H9 (cell line): ENCODE measurements around the gene CIDEC. TPM values are rescaled to one million over a fixed set of nuclear protein-coding genes. Genes with fewer than 3 reads are reported as not detected.
"Not testable (repeated sequence)": the region's sequence is repeated elsewhere in the genome, so short reads cannot be mapped to it uniquely, and the experiment has no call there.

Source experiments
- DNase-seq: peaks from one replicate; pipeline ENCODE4 v3.0.0-alpha.2; 2017
- H2AFZ ChIP-seq: one replicate; pipeline ENCODE4 v1.6.1; 2013; ENCODE audit warnings: mild to moderate bottlenecking, low read length, control low read depth, moderate library complexity
- H2AK5ac ChIP-seq: 2 replicates; pipeline ENCODE4 v1.6.1; 2013; ENCODE audit warnings: low read length, control low read depth, mixed read lengths; ENCODE audit not compliant: insufficient read length
- H2BK120ac ChIP-seq: one replicate; pipeline ENCODE4 v1.6.1; 2013; ENCODE audit warnings: low read depth, mild to moderate bottlenecking, low read length, control low read depth, inconsistent platforms; ENCODE audit not compliant: poor library complexity, severe bottlenecking
- H2BK12ac ChIP-seq: 2 replicates; pipeline ENCODE4 v1.6.1; 2013; ENCODE audit warnings: low read length, control low read depth, mixed read lengths, low read depth; ENCODE audit not compliant: insufficient read length
- H2BK15ac ChIP-seq: 2 replicates; pipeline ENCODE4 v1.6.1; 2013; ENCODE audit warnings: low read depth, low read length, control low read depth
- H2BK20ac ChIP-seq: one replicate; pipeline ENCODE4 v1.6.1; 2013; ENCODE audit warnings: low read depth, mild to moderate bottlenecking, low read length, control low read depth, inconsistent platforms; ENCODE audit not compliant: poor library complexity, severe bottlenecking
- H2BK5ac ChIP-seq: 2 replicates; pipeline ENCODE4 v1.6.1; 2013; ENCODE audit warnings: low read length, control low read depth, mixed read lengths; ENCODE audit not compliant: insufficient read length
- H3K14ac ChIP-seq: 2 replicates; pipeline ENCODE4 v1.6.1; 2013; ENCODE audit warnings: low read length, control low read depth; ENCODE audit not compliant: insufficient read depth
- H3K18ac ChIP-seq: 2 replicates; pipeline ENCODE4 v1.6.1; 2013; ENCODE audit warnings: low read depth, mild to moderate bottlenecking, mixed read lengths, low read length, control low read depth; ENCODE audit not compliant: insufficient read length
- H3K23ac ChIP-seq: 2 replicates; pipeline ENCODE4 v1.6.1; 2013; ENCODE audit warnings: low read length, control low read depth, mixed read lengths, low read depth; ENCODE audit not compliant: insufficient read length
- H3K23me2 ChIP-seq: 2 replicates; pipeline ENCODE4 v1.6.1; 2013; ENCODE audit warnings: low read depth, mild to moderate bottlenecking, mixed read lengths, low read length, control low read depth; ENCODE audit not compliant: insufficient read length, poor library complexity, severe bottlenecking
- H3K27ac ChIP-seq: 2 replicates; pipeline ENCODE4 v1.5.1; 2013; ENCODE audit warnings: low read length, control low read depth, mixed read lengths, low read depth; ENCODE audit not compliant: insufficient read length
- H3K27me3 ChIP-seq: 2 replicates; pipeline ENCODE4 v1.6.1; 2013; ENCODE audit warnings: low read length, control low read depth, inconsistent platforms; ENCODE audit not compliant: insufficient read depth
- H3K4ac ChIP-seq: 2 replicates; pipeline ENCODE4 v1.6.1; 2013; ENCODE audit warnings: low read depth, mild to moderate bottlenecking, control low read depth, inconsistent platforms, low read length, moderate library complexity
- H3K4me1 ChIP-seq: 2 replicates; pipeline ENCODE4 v1.6.1; 2013; ENCODE audit warnings: low read length, control low read depth, inconsistent platforms; ENCODE audit not compliant: insufficient read depth
- H3K4me2 ChIP-seq: 2 replicates; pipeline ENCODE4 v1.6.1; 2013; ENCODE audit warnings: low read length, control low read depth, mixed read lengths; ENCODE audit not compliant: insufficient read length, insufficient read depth
- H3K56ac ChIP-seq: 2 replicates; pipeline ENCODE4 v1.6.1; 2013; ENCODE audit warnings: low read depth, mild to moderate bottlenecking, mixed read lengths, low read length, control low read depth; ENCODE audit not compliant: insufficient read length
- H3K79me1 ChIP-seq: 2 replicates; pipeline ENCODE4 v1.6.1; 2013; ENCODE audit warnings: low read depth, mild to moderate bottlenecking, moderate library complexity, low read length, control low read depth, inconsistent platforms; ENCODE audit not compliant: insufficient read depth, poor library complexity, severe bottlenecking
- H3K79me2 ChIP-seq: 2 replicates; pipeline ENCODE4 v1.6.1; 2013; ENCODE audit warnings: low read length, control low read depth, inconsistent platforms; ENCODE audit not compliant: insufficient read depth
- H3K9ac ChIP-seq: 2 replicates; pipeline ENCODE4 v1.6.1; 2013; ENCODE audit warnings: low read length, control low read depth, mixed read lengths; ENCODE audit not compliant: insufficient read length; ENCODE audit errors: extremely low read depth
- H3K9me3 ChIP-seq: one replicate; pipeline ENCODE4 v1.6.1; 2013; ENCODE audit warnings: low read depth, low read length, inconsistent platforms; ENCODE audit not compliant: control insufficient read depth
- H3T11ph ChIP-seq: one replicate; pipeline ENCODE4 v1.6.1; 2013; ENCODE audit warnings: mild to moderate bottlenecking, low read length, control low read depth, inconsistent platforms
- H4K20me1 ChIP-seq: one replicate; pipeline ENCODE4 v1.6.1; 2013; ENCODE audit not compliant: control insufficient read depth, insufficient read length, insufficient read depth
- H4K5ac ChIP-seq: 2 replicates; pipeline ENCODE4 v1.6.1; 2013; ENCODE audit warnings: low read depth, mild to moderate bottlenecking, mixed read lengths, low read length, control low read depth; ENCODE audit not compliant: insufficient read length
- H4K8ac ChIP-seq: replicated peaks from 2 replicates; pipeline ENCODE4 v1.6.1; 2013; ENCODE audit warnings: low read length, control low read depth, mixed read lengths, low read depth; ENCODE audit not compliant: insufficient read length
- H4K91ac ChIP-seq: 2 replicates; pipeline ENCODE4 v1.6.1; 2013; ENCODE audit warnings: low read depth, mild to moderate bottlenecking, moderate library complexity, mixed read lengths, low read length, control low read depth; ENCODE audit not compliant: insufficient read length
- H3K27ac Mint-ChIP-seq, 3 experiments: 2 replicates in 2 of 3; 3 replicates in 1 of 3; pipeline ENCODE4 v1.8.0; 2020 to 2021; ENCODE audit warnings: mixed read lengths in 3 of 3, mild to moderate bottlenecking in 1 of 3, moderate library complexity in 1 of 3
- H3K27me3 Mint-ChIP-seq: 2 replicates; pipeline ENCODE4 v1.8.0; 2021; ENCODE audit warnings: low read depth, mild to moderate bottlenecking, moderate library complexity, mixed read lengths
- H3K36me3 Mint-ChIP-seq, 3 experiments: 2 replicates in 2 of 3; 3 replicates in 1 of 3; pipeline ENCODE4 v1.8.0; 2020 to 2021; ENCODE audit warnings: low read depth in 3 of 3, mixed read lengths in 3 of 3; ENCODE audit not compliant: insufficient read depth in 1 of 3
- H3K4me1 Mint-ChIP-seq, 2 experiments: 2 replicates each; pipeline ENCODE4 v1.8.0; 2020; ENCODE audit warnings: mixed read lengths in 2 of 2
- H3K4me3 Mint-ChIP-seq, 2 experiments: 2 replicates in 1 of 2; 3 replicates in 1 of 2; pipeline ENCODE4 v1.8.0; 2020 to 2021; ENCODE audit warnings: mild to moderate bottlenecking in 2 of 2, mixed read lengths in 2 of 2, moderate library complexity in 1 of 2
- H3K9me3 Mint-ChIP-seq, 2 experiments: 2 replicates in 1 of 2; 3 replicates in 1 of 2; pipeline ENCODE4 v1.8.0; 2020; ENCODE audit warnings: mild to moderate bottlenecking in 2 of 2, mixed read lengths in 2 of 2, moderate library complexity in 1 of 2
- CTCF ChIP-seq: fragments of 200-600 bp; sonication (generic); conservative IDR thresholded peaks from 3 replicates; pipeline ENCODE4 v1.8.0; 2021; ENCODE audit warnings: antibody characterized with exemption, mild to moderate bottlenecking
- WGBS: extraction: QIAGEN DNeasy Blood & Tissue Kit; methylation state at CpG from one replicate; pipeline ENCODE4 v1.1.7; 2013; ENCODE audit warnings: missing lambda C conversion rate, low lambda C conversion rate, mixed read lengths; ENCODE audit not compliant: insufficient read length; ENCODE audit errors: extremely low coverage; 5-methylcytosine and 5-hydroxymethylcytosine counted together
- total RNA-seq: library from RNA; stranded (reverse); gene quantifications from 2 replicates; pipeline ENCODE4 v1.2.1, GENCODE V29; 2021

Gene CIDEC
- total RNA-seq, 1 experiment from 2014 or later: not detected

GRCh38 chr3:9897408-9898372 is 17.6 kb upstream of the CIDEC start:
- Mint-ChIP-seq H3K4me1 (peaks cover 7 to 20% of the 10 kb centered on the region in 2 experiments), H3K36me3 (peaks cover 9 to 19% (median 19%) of the 10 kb centered on the region in 3 experiments; a peak in 6 of 7 replicates), H3K27ac (0 out of 7 replicates have a peak overlapping the region, but pooled peaks of 1 of the 3 experiments have one; percentile 12), H3K27me3 (no peaks in the 10 kb centered on the region), H3K9me3 (no peaks in the 10 kb centered on the region), H3K4me3 (no peak overlapping the region)
- Histone ChIP-seq H2BK120ac (no peak overlapping the region), H3K4me2 (no peak overlapping the region), H4K8ac (no peak overlapping the region), H2BK20ac (no peak overlapping the region), H2BK15ac (no peak overlapping the region), H3K9ac (no peak overlapping the region), H3K4ac (no peak overlapping the region), H3K23ac (no peak overlapping the region), H3K27ac (no peak overlapping the region), H3T11ph (no peak overlapping the region), H4K20me1 (no peaks in the 10 kb centered on the region), H3K18ac (no peak overlapping the region), H4K91ac (no peak overlapping the region), H3K4me1 (no peaks in the 10 kb centered on the region), H3K14ac (no peak overlapping the region), H2BK12ac (no peak overlapping the region), H2BK5ac (no peak overlapping the region), H3K79me2 (no peaks in the 10 kb centered on the region), H3K9me3 (no peaks in the 10 kb centered on the region), H2AK5ac (no peak overlapping the region), H4K5ac (no peak overlapping the region), H3K23me2 (no peaks in the 10 kb centered on the region), H3K27me3 (no peaks in the 10 kb centered on the region), H3K79me1 (peaks cover 1% of the 10 kb centered on the region), H3K56ac (no peak overlapping the region), H2AFZ (no peak overlapping the region)
- no peak for DNase-seq
- no CpG with 5 or more reads among the region's 4 CpGs for WGBS
- TF ChIP-seq CTCF: no peak

GRCh38 chr3:9896755-9897407 is 16.8 kb upstream of the CIDEC start:
- H3K9ac ChIP-seq, H3K23ac ChIP-seq, H3K9me3 Mint-ChIP-seq, H3K18ac ChIP-seq, H3K79me2 ChIP-seq, H3K27me3 ChIP-seq, H4K8ac ChIP-seq, H3K4me3 Mint-ChIP-seq, DNase-seq, H3K27ac ChIP-seq, H3K27me3 Mint-ChIP-seq, H2BK15ac ChIP-seq, H2BK5ac ChIP-seq, H2BK120ac ChIP-seq, H4K5ac ChIP-seq, H4K20me1 ChIP-seq, H3K14ac ChIP-seq, H2AFZ ChIP-seq, H3K4ac ChIP-seq, H3K23me2 ChIP-seq, H3K4me1 ChIP-seq, H3K9me3 ChIP-seq, H2AK5ac ChIP-seq, H2BK12ac ChIP-seq, H3K56ac ChIP-seq, H3K79me1 ChIP-seq, H3T11ph ChIP-seq, H3K4me2 ChIP-seq, H4K91ac ChIP-seq, H2BK20ac ChIP-seq, H3K27ac Mint-ChIP-seq: not testable (repeated sequence)
- no CpG with 5 or more reads among the region's 10 CpGs for WGBS
- H3K4me1 Mint-ChIP-seq: peaks cover under 1 to 17% of the 10 kb centered on the region in 2 experiments; a peak in 2 of 4 replicates
- H3K36me3 Mint-ChIP-seq: peaks cover 15 to 26% (median 25%) of the 10 kb centered on the region in 3 experiments
